HG02763 (cell line): ENCODE measurements around the gene ZPBP2.
"Not testable (repeated sequence)": the region's sequence is repeated elsewhere in the genome, so short reads cannot be mapped to it uniquely, and the experiment has no call there.

ENCODE experiments used
- ATAC-seq: cut with Tn5 transposase; IDR thresholded peaks from one replicate; pipeline ENCODE4 v1.9.1; 2021; ENCODE audit warnings: mild to moderate bottlenecking, moderate library complexity; ENCODE audit not compliant: unreplicated experiment

Gene ZPBP2

DNA sequence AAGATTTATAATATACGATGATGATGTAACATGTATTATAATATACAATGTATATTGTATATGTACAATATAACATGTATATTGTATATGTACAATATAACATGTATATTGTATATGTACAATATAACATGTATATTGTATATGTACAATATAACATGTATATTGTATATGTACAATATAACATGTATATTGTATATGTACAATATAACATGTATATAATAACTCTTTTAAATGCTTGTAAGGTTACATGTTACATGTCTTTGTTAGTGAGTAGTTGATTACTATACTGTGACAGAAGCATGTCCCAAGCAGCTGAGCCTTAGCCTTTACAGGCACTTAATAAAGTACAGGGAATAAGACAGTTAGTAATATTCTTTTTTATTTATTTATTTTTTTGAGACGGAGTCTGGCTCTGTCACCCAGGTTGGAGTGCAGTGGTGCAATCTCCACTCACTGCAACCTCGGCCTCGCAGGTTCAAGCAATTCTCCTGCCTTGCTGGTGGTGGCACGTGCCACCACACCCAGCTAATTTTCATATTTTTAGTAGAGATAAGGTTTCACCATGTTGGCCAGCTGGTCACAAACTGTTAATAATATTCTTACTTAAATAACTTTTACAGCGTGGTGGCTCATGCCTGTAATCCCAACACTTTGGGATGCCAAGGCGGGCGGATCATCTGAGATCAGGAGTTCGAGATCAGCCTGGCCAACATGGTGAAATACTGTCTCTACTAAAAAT, 11.9 kb upstream of the ZPBP2 start:
- not testable (repeated sequence) for ATAC-seq

DNA sequence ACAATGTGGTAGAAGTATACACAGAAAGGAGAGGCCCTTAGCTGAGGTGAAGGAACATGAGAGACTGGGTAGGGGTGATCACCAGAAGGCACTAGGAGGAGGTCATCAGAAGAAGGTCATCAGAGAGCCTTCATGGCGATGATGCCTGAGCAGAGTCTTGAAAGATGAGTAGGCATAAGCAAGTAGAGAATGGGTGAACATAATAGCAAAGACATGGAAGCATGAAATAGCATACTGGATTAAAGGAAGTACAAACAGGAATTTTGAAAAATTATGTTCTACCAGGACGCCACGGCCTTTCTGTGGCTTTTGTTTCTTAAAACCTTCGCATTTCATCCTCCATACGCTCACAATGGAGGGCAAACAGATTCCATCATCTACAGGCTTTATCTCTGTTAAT, 6.8 kb upstream of the ZPBP2 start:
- ATAC-seq = no peak

DNA sequence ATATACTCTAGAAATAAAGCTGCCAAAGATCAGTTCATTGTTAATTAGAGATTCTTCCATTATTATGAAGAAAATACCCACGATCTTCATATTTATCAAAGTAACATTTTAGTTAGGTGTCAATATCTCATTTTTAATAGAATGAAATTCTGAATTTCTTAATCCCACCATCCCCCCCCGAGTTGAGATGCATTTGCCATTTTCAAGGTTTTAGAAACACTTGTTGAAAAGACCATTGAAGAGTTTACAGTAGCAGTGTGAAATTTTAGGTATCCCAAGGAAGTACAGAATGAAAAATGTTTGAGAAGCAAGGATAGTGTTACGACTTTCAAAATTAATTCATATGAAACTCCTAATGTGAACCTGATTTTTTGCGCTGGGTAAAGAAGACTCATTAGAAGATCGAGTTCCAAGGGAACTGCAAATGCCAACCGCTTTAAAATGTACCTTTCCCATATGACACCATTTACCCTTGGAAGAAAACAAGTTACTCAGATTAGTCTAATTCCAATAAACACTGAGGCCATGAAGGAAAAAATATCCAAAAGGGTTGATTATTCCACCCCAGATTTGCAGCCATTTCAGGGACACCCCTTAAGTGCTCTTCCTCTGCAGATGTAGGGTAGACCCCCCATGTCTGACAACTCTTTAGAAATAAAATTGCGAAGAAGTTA, 4.6 kb upstream of the ZPBP2 start:
- peak; percentile 1 for ATAC-seq

GRCh38 chr17:39863918-39864746, 3.9 kb upstream of the ZPBP2 start, which contains the start of gene IKZF3:
Gene IKZF3 (minus strand): TSS chr17:39864312. CDS start chr17:39864126, 186 bp downstream.
- peak; percentile 38 for ATAC-seq

- no peak for ATAC-seq
Observed at GRCh38 chr17:39866013-39866730, 1.8 kb upstream of the ZPBP2 start.

DNA sequence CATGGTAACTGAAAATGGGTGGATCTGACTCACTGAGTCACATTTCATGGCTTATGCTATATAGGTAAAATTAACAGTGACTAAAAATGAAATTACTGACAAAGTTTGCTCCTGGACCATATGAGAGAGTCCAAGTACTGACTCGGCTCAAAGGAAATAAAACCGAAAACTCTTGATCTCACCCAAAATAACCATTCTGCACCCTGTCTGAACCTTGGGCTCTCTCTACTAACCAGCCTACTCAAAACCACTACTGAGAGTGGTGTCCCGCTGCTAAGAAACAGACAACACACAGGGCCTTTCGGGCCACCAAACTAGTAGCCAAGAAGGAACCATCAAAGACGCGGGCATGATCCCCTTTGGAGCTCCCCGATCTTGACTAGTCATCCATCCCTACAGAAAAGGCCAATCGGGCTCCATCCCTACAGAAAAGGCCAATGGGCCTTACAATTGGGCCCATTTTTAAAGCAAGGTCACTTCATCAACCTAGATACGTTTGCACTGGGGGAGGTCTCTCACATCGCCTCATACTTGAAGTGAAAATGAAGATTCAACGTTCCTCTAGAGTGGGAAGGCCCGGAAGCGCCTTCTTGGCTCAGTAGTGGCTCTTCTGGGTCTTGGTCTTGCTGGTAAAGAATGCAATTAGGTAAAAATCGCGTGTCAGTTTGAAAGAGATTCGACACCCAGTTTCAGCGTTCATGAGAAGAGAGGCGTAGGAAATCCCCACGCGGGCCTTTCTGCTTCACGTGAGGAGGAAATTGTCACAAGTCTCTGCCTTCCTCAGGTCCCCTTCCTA, 720 bp upstream of the ZPBP2 start:
- peak; percentile 47 for ATAC-seq

DNA sequence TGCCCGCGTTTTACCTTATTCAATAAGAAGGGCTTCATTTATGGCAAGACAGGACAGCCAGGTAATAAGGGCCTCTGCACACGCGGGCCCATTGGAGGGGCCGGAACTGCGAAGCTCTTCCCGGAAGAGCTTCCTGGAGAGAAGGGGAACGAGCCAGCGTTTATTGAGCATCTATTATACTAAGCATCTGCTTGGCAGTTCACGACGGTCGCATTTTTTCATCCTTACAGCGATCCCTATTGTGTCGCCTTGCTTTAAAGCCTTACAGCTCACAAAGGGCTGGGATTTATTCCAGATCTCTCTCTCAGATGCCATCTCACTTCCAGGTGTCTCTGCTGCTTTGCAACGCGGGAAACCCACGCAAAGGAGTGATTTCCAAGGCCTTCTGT, 546 bp downstream of the ZPBP2 start:
- ATAC-seq = no peak

- ATAC-seq = no peak
Observed at GRCh38 chr17:39870776-39871175, 2.8 kb downstream of the ZPBP2 start.

GRCh38 chr17:39871801-39872200, 3.8 kb downstream of the ZPBP2 start:
- ATAC-seq = no peak

DNA sequence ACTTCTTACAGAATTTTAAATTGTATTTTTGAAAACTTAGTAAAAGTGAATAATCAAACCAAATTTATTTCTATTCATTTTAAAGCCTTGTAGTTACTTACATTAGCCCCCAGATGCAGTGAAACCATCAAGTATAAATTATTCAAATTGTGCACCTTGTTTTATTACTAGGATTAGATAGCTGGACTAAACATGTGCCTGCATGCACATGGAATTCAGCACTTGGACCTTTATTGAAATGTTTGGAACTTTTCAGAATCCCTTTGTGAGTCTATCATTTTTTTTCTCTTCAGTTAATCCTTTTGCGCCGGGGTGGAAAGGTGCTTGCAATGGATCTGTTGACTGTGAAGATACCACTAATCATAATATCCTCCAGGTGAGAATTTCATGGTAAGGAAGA, 4.7 kb downstream of the ZPBP2 start:
- no peak for ATAC-seq

- ATAC-seq = not testable (repeated sequence)
Observed at GRCh38 chr17:39886102-39886501, 18.1 kb downstream of the ZPBP2 start.

DNA sequence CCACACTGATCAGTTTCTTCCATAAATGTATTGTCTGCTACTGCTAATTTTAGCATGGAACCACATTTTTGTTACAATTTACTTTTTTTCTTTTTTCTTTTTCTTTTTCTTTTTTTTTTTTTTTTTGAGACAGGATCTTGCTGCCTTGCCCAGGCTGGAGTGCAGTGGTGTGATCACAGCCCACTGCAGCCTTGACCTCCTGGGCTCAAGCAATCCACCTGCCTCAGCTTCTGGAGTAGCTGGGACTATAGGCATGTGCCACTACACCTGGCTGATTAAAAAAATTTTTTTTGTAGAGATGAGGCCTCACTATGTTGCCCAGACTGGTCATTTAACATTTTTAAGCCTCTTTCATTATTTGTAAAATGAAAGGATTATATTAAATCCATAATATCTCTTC, 19.1 kb downstream of the ZPBP2 start:
- ATAC-seq = no peak

GRCh38 chr17:39889200-39889599, 21.2 kb downstream of the ZPBP2 start:
- ATAC-seq = no peak

GRCh38 chr17:39894681-39895376, 26.8 kb downstream of the ZPBP2 start:
- no peak for ATAC-seq

GRCh38 chr17:39898088-39898487, 30.1 kb downstream of the ZPBP2 start:
- no peak for ATAC-seq

DNA sequence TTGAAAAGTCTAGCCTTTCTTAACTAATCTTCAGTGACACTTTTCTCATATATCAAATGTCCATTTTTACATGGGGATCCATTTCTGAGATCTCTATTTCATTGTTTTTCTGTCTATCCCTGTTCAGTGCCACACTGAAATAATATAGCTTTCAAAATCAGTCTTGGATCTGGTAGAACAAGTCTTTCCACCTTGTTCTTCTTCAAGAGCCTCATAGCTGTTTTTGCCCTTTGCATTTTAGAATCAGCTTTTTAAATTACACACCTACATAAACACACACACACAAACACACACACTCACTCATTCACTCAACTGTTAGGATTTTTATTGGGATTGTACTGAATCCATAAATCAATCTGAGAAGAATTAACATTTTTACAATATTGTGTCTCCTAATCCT, 31.2 kb downstream of the ZPBP2 start:
- ATAC-seq = no peak

GRCh38 chr17:39902027-39902426, 34.0 kb downstream of the ZPBP2 start:
- not testable (repeated sequence) for ATAC-seq

GRCh38 chr17:39903158-39903884, 35.3 kb downstream of the ZPBP2 start:
- no peak for ATAC-seq

DNA sequence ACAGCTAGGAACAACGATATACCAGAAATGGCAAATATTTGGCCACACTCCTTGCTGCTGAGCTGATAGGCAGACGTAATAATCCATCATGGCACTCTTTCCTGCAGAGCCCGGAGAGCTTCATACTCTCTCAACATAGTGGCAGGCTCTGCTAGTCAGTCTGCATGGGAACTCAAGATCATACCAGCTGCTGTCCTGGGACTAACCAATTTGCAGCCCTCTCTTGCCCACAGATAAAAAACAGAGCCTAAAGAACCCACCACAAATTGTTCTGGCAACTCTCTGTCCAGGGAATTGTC, 36.9 kb downstream of the ZPBP2 start:
- ATAC-seq = no peak
